Stimulated activated naive CD8-positive, alpha-beta T cell treated with anti-CD3 and anti-CD28 coated beads, Interleukin-15, Interleukin-2, amounts not matched to agents 100 U/mL and 50 U/mL, for 24 hours (primary cell): Measurements from ENCODE around the gene BICRAL.
A peak's percentile ranks its signal among the peaks of the same experiment; 100 is the strongest.
"Not testable (repeated sequence)": the region's sequence is repeated elsewhere in the genome, so short reads cannot be mapped to it uniquely, and the experiment has no call there.

Source experiments
- ATAC-seq: fragments of 150-1000 bp; cut with Tn5 transposase; one replicate; pipeline ENCODE4 v1.10.0; 2021
- DNase-seq: peaks from one replicate; pipeline ENCODE4 v3.0.0; 2021

The BICRAL gene

GRCh38 chr6:42781796-42782688 lies at the start of gene BICRAL:
Gene BICRAL, plus strand, starts transcription at chr6:42782052. Its CDS starts 39,971 bp downstream, at chr6:42822023.
- DNase-seq: peak; percentile 83
- ATAC-seq: peak; percentile 25

- not testable (repeated sequence) for DNase-seq, ATAC-seq
These were observed 47.9 kb upstream of the BICRAL start for GRCh38 chr6:42733867-42734481.

- DNase-seq (no peak), ATAC-seq (no peak)
These were observed 45.9 kb upstream of the BICRAL start for GRCh38 chr6:42735976-42736375.

- DNase-seq (no peak), ATAC-seq (no peak)
These were observed 41.1 kb upstream of the BICRAL start for GRCh38 chr6:42740725-42741124.

GRCh38 chr6:42742116-42742894 lies 39.5 kb upstream of the BICRAL start:
- DNase-seq: no peak
- ATAC-seq: no peak

- no peak for DNase-seq
These were observed 37.4 kb upstream of the BICRAL start for GRCh38 chr6:42744351-42744893.

GRCh38 chr6:42745083-42745639 lies 36.7 kb upstream of the BICRAL start:
- DNase-seq (peak; percentile 48), ATAC-seq (no peak)

More at GRCh38 chr6:42744351-42744893, 37.4 kb upstream of the BICRAL start:
- ATAC-seq: no peak

- DNase-seq (peak; percentile 92), ATAC-seq (peak; percentile 81)
These were observed 36.0 kb upstream of the BICRAL start, which contains the start of gene TBCC for GRCh38 chr6:42745640-42746462. Gene TBCC, minus strand, starts transcription at chr6:42746103. Its CDS starts 30 bp downstream, at chr6:42746073.

- peak; percentile 79 for ATAC-seq
- DNase-seq: peak; percentile 89
These were observed 35.1 kb upstream of the BICRAL start for GRCh38 chr6:42746463-42747391.

- no peak for ATAC-seq
- DNase-seq: no peak
These were observed 33.5 kb upstream of the BICRAL start for GRCh38 chr6:42748203-42748898.

- DNase-seq: no peak
- ATAC-seq: no peak
These were observed 30.8 kb upstream of the BICRAL start for GRCh38 chr6:42751055-42751454.

GRCh38 chr6:42754759-42755158 lies 27.1 kb upstream of the BICRAL start:
- no peak for ATAC-seq
- no peak for DNase-seq

GRCh38 chr6:42756722-42757121 lies 25.1 kb upstream of the BICRAL start:
- ATAC-seq: no peak

GRCh38 chr6:42758756-42759430 lies 23.0 kb upstream of the BICRAL start:
- ATAC-seq (no peak), DNase-seq (no peak)

More at GRCh38 chr6:42756722-42757121, 25.1 kb upstream of the BICRAL start:
- no peak for DNase-seq

- DNase-seq: no peak
- ATAC-seq: no peak
These were observed 20.4 kb upstream of the BICRAL start for GRCh38 chr6:42761287-42762067.

GRCh38 chr6:42762426-42762859 lies 19.4 kb upstream of the BICRAL start:
- ATAC-seq: no peak
- DNase-seq: no peak

GRCh38 chr6:42762950-42763349 lies 18.9 kb upstream of the BICRAL start:
- DNase-seq (no peak), ATAC-seq (no peak)
